ENCODE measurements around the gene PARD3B. TPM values are rescaled to one million over a fixed set of nuclear protein-coding genes. Genes with fewer than 3 reads are reported as not detected.
A peak's percentile ranks its signal among the peaks of the same experiment; 100 is the strongest.

The PARD3B gene
- total and polyA plus RNA-seq, 2 of the 4 experiments (the other 2 are of a cell fraction), result 3.3 to 15.6 TPM

DNA sequence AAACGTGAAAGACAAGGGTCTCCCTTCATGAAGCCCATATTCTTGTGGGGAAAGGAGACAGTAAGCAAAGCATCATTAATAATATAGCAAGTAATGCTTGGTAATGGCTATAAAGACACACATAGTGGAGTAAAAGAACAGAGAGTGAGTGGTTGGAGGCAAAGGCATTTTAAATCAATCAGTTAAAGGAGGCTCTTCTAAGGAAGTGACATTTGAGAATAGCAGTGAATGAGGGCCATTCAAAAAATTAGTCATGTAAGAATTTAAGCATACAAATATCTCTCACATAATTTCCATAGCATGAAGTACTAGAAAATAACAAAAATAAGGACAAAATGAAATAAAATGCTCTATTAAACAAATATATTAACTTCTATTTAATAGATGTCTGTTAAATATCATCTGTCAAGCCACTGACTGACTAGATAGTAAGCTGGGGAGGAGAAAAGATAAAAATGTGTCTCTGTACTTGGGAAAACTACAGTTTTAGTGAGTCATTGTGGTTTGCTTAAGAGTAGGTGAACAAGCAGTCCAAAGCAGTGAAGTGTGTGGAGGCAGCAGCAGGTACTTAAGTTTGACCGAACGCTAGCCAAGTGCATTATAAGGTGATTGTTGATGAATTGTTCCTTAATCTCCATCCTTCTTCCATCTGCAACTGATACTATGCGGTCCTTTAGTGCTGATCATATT, 160.1 kb downstream of the PARD3B start:
- Histone ChIP-seq H3K4me2 (ENCODE audit: low read depth, low read length) (no peak overlapping the region), H4K91ac (ENCODE audit: insufficient read depth, low read depth, low read length) (no peak overlapping the region), H2BK20ac (ENCODE audit: low read depth, low read length) (no peak overlapping the region), H4K20me1 (ENCODE audit: insufficient read depth, low read length) (peaks cover 3% of the 10 kb centered on the region; the same call in 1 of the 2 replicates), H3K56ac (ENCODE audit: extremely low read depth, insufficient read depth, low read length) (no peak overlapping the region), H3K27me3 (ENCODE audit: control insufficient read depth, insufficient read depth, low read length) (no peaks in the 10 kb centered on the region), H3K27ac (ENCODE audit: insufficient read depth, low read length) (no peak overlapping the region), H3K9ac (ENCODE audit: low read depth, low read length) (no peak overlapping the region), H2AK9ac (replicated peaks; ENCODE audit: low read depth, low read length, poor library complexity) (no peak overlapping the region), H2BK15ac (ENCODE audit: low read depth, low read length) (no peak overlapping the region), H3K14ac (replicated peaks; ENCODE audit: low read depth, low read length) (no peak overlapping the region), H2BK120ac (ENCODE audit: low read depth, low read length) (no peak overlapping the region), H3K23ac (ENCODE audit: low read depth, low read length) (no peak overlapping the region), H3K4me1 (ENCODE audit: control insufficient read depth, insufficient read depth, low read length) (no peaks in the 10 kb centered on the region; the same call in 1 of the 2 replicates), H2AFZ (replicated peaks; ENCODE audit: low read length, poor library complexity) (no peak overlapping the region), H3K18ac (ENCODE audit: low read depth, low read length) (no peak overlapping the region), H3K4me3 (ENCODE audit: insufficient read depth, low read depth, low read length) (no peak overlapping the region), H2BK5ac (ENCODE audit: low read depth, low read length, poor library complexity, severe bottlenecking) (no peak overlapping the region), H3K4ac (ENCODE audit: low read depth, low read length) (no peak overlapping the region), H3K9me1 (ENCODE audit: insufficient read depth, low read length) (no peaks in the 10 kb centered on the region), H2AK5ac (ENCODE audit: low read depth, low read length) (no peak overlapping the region), H3K36me3 (ENCODE audit: control insufficient read depth, insufficient read depth, low read length) (no peaks in the 10 kb centered on the region), H4K8ac (ENCODE audit: low read depth in 2 of 2, low read length in 2 of 2) (no peak overlapping the region), H3K79me1 (ENCODE audit: low read depth in 1 of 2, low read length in 2 of 2) (peaks cover 5 to 19% of the 10 kb centered on the region in 2 experiments), H3K9me3 (ENCODE audit: control insufficient read depth, insufficient read depth, low read length) (no peaks in the 10 kb centered on the region), H4K5ac (ENCODE audit: low read depth, low read length) (no peak overlapping the region)
- BruUV-seq (replicated peaks), result no TSS peak
- POLR2A ChIA-PET (ENCODE audit: unreplicated experiment), result no interaction called here
- peak; percentile 64 for DNase-seq
- in situ Hi-C loops (cut with MboI; ENCODE audit: low sequenced_read_pairs), result no loop called here
- ATAC-seq (ENCODE audit: low read depth), result no peak
- dilution Hi-C loops (cut with HindIII; ENCODE audit: low sequenced_read_pairs, unreplicated experiment), result no loop called here
- intact Hi-C loops (cut with micrococcal nuclease), result loop anchor here (10.0 kb wide), 1 partner anchor 139 kb away; no protein-coding TSS in a partner anchor
- TF ChIP-seq SMC3 (IDR thresholded peaks at IDR 0.05; ENCODE audit: low read depth, low read length), result no peak
- TF ChIP-seq RCOR1 (IDR thresholded peaks at IDR 0.05; ENCODE audit: insufficient replicate concordance, low read length), result no peak
- WGBS, 2 experiments (ENCODE audit: extremely low coverage in 2 of 2, insufficient read length in 1 of 2), result no CpG with 5 or more reads among the region's 4 CpGs
- CTCF ChIA-PET, result no interaction called here
